Activated CD8-positive, alpha-beta memory T cell treated with anti-CD3 and anti-CD28 coated beads, Interleukin-2, amount 50 U/mL, for 24 hours (primary cell): ENCODE measurements around the gene E2F6.

Experiments
- DNase-seq: peaks from one replicate; pipeline ENCODE4 v3.0.0-alpha.2; 2020; ENCODE audit errors: extremely low read depth

The E2F6 gene

DNA sequence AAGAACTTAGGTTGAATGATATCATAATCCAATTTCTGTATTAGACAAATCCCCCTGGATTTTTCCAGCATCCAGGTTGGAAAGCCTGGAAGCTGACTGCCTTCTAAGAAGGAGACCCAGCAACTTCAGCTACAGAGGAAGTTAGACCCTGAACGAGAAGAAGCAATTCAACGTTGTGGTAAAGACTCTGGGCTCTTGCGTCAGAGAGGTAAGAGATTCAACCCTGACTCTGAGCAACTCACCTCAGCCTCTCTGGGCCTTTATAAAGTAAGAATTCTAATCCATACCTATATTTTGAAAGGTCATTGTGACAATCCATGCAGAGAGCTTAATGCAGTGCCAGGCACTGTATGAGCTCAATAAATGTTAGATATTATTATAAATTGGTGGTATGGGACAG lies 9.7 kb downstream of the E2F6 start:
- DNase-seq = no peak

DNA sequence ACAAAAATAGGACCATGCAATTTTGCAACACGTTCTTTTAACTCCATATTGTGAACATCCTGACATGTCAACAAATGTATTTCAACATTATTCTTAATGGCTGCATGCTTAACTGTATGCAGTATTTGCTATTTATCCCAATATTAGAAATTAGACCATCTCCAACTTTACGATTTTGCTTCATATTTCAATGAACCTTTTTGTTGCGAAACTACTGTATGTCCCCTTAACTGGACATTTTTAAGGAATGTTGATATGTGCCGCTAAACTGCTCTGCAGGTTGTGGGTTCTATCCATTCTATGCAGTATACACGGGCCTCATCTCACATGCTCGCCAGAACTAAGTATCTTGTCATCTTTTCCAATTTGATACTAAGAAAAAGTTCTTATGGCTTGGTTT lies 11.1 kb downstream of the E2F6 start:
- no peak for DNase-seq

DNA sequence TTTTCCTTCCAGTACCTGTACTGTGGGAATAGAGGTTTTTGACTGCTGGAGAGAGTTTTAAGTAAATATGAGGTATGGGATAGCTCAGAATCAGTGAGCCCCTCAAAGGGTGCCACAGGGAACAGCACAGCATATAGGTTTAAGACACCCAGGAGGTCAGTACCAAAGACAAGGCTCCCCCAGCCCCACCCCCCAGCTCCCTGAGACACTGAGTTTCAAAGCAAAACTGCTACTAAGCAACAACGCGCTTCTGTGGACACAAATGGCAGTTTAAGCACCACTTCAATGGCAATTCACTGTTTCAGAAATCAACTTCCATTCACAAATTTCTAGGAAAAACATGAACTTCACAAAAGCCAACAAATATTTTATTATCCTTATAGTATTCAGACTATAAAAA lies 15.2 kb downstream of the E2F6 start:
- no peak for DNase-seq

DNA sequence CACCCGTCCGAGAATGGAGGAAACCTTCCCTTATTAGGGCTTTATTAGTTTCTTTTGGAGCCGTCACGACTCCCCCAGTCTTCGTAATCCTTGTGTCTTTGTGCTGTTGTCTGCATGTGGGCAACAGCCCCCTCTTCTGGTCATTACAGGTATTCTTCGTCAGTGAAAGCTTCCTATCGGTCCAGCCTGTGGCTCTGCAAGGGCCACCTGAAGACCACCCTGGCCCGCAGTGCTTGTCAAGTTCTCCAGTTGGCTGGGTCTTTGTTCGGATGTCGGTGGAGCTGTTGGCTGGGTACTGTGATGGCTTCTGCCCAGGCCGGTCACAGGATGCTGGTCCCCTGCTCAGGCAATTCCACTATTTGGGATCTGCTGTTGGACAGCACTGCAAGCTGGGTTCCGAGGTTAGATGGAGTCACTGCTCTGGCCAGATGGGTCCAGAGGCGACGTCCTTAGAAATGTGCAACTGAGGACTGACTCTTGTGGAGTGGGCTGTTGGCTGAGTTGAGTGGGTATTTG lies 19.2 kb downstream of the E2F6 start:
- DNase-seq = no peak

DNA sequence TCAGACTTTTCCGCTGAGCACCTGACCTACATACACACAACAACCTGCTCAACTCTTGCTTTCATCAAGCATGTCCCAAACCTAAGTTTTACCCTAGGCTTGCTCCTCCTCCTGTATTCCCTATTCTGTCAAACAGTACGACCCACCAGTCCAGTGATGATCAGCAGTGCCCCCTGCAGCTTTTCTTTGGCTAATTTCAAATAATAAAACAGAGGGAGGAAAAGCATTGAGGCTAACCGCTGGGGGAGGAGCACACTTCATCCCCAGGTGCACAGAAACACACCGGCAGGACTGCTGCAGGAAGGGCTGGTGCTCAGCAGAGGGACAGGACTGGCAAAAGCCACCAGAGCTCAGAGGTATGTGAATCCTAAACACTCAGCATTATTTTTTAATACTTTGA lies 21.2 kb downstream of the E2F6 start:
- DNase-seq = no peak

DNA sequence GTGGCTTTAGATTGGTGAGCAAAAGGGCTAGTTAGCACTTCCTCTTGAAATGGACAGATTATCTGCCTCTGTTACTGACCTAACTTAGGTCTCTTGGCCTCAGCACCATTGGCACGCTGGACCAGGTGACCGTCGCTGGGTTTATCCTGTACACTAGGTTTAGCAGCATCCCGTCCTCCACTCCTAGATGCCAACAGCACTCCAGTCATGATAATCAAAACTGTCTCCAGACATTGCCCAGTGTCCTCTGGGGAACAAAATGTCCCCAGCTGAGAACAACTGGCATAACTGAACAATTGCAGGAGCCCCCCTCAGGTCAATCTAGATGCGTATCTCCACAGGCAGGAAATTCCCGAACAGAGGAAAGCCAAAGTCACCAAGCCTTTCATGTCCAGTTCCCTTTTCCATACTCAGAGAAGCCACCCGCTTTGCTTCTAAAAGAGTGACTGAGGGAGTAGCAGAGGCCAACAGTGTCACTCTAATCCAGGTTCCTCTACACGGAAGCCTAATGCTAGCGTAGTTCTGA lies 27.3 kb downstream of the E2F6 start:
- DNase-seq = no peak

DNA sequence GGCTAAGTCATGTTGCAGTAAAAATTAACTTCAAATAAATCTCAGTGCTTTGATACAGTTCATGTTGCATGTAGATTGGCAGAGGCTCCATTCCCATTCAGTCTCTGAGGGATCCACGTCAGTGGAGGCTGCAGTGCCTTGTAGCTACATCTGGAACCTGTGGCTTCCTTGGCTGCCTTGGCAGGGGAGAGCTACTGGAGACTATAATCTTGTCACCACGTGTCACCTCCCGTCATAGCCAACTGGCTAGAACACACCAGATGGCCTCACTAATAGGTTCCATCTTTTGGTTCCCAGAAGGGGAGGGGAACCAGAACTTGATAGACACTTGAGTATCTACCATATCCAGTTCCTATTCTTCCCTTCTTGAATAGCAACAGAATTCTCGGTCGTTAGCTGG lies 28.4 kb downstream of the E2F6 start:
- DNase-seq = no peak

DNA sequence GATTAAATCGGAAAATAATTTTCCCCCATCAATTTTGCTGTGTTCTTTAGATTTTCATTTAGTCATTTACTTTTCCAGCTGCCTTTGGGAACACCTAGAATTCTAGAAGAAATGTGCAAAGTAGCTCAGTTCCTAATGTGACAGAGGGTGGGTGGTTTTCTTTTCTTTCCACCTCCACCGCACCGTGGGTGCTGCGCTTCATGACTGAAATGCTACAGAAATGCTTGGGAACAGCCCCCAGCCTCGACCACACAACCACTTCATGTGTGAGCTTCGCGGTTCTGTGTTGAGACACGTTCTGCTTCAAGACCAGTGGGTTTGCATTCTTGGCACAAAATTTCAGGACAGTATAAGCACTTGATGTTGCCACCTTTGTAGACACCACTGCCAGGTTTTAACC lies 30.9 kb downstream of the E2F6 start:
- DNase-seq = no peak

DNA sequence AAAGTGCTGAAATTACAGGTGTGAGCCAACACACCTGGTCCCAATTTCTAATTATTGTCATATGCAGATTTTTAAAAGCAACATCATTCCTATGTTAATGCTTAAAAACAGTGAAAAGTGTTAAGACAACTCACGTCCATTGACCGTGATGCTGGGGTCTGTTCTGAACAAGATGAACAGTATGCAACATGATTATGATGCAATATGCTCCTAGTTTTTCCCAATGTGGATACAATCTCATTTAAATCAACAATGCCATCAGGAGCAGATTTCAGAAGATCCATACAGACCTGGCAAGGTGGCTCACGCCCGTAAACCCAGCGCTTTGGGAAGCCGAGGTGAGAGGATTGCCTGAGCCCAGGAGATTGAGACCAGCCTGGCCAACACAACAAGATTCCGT lies 31.5 kb downstream of the E2F6 start:
- no peak for DNase-seq

DNA sequence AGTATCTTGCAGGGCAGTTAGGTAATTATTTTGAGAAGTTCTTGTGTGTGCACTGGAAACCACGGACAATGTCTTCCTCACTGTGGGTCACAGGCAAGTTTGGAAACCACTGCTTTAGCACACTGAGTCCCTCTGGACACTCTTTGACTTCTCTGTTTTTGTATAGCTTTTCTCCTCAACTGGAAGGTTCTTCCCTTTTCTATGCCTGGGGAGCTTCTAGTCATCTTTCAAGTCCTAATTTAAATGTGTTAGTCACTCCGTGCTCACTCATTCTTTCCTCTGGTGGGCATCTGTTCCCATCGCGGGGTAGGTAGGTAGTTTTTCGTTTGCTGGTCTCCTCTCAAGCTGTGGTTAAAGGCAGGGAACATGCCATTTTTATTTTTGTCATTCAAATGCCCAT lies 32.1 kb downstream of the E2F6 start:
- DNase-seq = no peak

DNA sequence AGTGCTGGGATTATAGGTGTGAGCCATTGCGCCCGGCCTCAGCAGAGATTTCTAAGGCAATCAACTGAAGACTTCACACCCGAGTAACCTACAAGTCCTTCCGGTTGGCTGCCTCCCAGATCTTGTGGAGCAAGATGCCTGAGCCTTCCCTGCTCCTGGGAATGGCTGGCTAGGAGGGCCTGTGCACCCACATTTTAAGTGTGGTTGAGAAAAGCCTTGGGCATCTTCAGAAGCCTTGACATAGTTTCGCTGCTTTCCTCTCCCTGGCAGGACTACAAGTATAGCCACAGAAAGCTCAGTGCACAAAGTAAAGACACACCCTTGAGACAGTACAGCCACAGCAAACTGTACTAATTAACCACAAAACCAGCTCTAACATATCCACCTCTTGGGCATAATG lies 35.2 kb downstream of the E2F6 start:
- no peak for DNase-seq

DNA sequence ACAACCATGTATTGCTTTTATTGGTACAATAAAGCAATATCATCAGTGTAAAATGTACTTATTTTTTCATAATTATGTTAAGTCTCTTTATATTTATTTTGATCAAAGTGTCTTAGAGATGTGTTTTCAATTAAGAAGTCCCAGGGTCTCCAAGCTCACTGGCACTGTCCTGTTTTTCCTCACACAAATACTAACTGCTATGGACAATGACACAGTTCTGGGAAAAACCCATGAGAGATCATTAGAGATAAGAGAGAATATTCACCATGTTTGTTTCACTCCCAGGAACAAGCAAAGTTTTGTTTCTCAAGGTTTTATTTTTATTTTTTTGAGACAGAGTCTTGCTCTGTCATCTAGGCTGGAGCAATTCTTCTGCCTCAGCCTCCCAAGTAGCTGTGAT lies 38.7 kb downstream of the E2F6 start:
- no peak for DNase-seq

DNA sequence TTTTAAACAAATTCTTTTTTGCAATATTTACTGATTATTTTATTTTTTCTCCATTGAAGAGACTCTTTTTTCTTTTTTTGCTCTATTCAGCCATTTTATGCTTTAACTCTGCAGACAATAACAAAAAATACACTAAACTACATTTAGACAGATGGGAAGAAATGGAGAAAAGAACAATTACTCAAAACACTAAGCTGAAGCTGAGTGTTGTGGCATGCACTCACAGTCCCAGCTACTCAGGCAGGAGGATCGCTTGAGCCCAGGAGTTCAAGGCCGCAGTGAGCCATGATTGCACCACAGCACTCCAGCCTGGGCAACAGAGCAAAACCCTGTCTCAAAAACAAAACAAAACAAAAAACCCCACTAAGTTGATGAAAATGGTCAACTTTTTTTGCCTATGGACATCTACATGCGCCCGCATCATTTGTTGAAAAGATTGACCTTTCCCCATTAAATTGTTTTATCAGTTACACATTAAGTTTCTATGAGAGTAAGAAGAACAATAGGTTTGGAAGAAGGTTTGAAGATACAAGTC lies 43.0 kb downstream of the E2F6 start:
- DNase-seq = no peak

DNA sequence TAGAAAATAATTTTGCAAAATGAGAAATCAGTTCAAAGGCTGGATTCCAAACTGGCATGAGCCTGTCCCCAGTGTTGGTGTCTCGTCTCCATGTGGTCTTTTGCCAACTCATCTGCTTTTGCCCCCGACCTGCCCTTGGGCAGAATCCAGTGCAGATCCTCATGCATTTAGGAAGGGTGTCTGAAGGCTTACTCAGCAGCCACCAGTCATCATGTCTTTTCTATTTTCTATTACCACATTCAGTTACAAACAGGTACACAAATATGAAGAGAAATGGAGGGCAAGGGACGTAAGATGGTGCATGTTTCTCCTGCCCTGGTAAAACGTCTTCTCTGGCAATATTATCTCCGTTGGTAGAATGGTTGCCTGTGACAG lies 43.5 kb downstream of the E2F6 start:
- no peak for DNase-seq

DNA sequence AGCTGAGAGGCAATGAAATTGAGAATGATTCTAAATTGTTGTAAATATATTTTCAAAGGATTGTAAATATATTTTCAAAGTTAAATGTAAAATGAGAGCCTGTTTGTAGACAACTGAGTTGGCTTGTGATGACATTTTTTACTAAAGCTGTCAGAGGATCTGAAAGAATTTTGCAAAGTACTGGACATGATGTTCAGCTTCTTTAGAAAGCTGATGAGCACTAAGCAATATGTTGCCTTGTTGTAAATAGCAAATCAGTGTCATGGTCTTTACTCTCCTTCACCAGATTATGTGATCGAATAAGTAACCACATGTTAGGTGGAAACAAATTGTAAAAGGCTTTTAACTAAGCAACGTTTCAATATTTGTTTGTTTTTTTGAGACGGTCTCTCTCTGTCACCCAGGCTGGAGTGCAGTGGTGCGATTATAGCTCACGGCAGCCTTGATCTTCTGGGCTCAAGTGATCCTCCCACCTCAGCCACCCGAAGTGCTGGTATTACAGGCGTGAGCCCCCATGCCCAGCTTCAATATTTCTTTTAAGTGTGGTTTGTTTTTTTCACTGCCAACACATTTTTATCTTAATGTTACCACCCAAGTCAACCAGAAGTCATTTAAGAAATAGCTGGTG lies 44.0 kb downstream of the E2F6 start:
- no peak for DNase-seq

DNA sequence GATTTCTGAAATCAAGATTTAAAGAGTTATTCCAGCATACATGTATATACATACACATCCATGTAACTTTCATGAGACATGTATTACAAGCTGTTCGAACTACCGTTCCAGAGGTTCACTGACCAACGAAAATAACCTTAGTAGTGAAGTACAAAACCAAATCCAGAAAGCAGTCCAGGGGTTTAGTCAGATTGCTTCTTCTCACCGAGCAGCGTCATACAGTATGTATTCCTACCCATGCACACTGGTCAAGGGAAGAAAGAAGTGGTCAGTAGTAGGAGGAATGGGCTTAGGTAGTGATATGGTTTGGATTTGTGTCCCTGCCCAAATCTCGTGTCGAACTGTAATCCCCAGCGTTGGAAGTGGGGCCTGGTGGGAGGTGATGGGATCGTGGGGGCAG lies 45.3 kb downstream of the E2F6 start:
- no peak for DNase-seq

DNA sequence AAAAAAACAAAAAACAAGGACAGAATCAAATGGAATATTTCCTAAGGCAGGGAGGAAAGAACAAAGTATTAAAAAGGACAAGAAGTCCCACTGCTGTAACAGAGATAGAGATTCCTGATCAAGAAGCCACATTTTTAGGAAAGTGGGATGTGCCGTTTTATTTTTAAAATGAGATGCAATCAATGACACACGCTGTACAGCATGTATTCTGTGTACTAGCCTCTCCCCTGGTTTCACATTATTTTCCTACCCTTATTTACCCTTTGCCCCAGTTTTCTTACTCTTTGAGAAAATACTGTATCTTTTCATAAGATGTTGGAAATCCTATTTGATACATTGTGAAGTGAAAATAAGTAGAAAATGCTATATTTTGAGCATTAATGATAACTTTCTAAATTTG lies 45.8 kb downstream of the E2F6 start:
- no peak for DNase-seq

DNA sequence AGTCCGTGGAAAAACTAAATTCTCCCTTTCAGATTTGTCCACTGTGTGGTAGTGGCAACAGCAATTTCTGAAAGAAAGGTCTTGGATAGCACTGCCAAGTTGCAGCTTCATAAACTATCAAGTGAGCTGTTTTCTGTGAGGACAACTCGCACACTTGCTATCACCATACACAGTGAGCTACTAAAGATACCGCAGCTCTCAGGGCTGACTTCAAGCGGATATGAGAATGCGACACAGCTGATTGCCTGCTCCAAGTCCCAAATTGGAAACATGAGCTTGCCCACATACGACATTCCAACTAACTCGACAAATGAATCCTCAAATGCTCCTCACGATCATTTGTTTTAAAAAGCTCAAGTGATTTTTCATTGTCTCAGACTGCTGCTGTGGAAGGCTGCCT lies 46.2 kb downstream of the E2F6 start:
- DNase-seq = no peak

DNA sequence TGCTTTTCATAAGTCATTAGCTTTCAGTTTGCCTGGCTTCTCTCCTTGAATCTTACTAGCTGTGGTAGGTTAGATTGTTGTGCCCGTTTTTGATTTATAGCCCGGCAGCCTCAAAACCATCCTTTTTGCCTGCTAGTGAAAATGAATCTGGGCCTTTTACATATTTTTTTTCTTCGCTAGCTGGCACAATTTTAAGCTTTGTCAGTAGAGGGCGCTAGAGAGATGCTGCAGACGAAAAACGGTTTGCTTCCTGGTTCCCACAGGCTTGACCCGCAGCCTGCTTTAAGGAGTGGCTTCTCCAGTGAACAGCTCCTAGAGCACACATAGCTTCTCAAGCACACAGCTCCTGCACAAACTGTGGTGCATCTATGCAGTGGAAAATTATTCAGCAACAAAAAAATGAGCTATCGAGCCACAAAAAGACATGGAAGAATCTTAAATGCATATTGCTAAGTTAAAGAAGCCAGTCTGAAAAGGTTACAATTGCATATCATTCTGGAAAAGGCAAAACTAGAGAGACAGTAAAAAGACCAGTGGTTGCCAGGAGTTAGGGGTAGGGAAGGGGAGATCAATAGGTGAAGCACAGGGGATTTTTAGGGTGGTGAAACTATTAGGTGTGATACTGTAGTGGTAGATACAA lies 47.9 kb downstream of the E2F6 start:
- DNase-seq = no peak

DNA sequence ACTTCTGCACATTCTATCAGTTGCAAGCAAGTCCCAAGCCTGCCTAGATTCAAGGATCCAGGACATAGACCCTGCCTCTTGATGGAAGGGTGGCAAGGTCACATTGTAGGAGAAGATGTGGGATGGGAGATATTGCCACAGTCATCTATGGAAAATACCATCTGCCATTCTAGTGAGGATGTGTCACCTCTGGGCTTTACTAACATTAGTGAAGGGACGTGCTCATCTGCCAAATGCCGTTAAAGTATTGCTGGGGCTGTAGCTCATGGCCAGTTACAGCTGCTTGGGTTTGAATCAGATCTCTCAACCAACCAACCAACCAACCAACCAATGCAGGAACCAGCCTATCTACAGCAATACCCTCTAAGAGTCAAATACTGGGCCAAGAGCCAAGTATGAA lies 49.0 kb downstream of the E2F6 start:
- no peak for DNase-seq

DNA sequence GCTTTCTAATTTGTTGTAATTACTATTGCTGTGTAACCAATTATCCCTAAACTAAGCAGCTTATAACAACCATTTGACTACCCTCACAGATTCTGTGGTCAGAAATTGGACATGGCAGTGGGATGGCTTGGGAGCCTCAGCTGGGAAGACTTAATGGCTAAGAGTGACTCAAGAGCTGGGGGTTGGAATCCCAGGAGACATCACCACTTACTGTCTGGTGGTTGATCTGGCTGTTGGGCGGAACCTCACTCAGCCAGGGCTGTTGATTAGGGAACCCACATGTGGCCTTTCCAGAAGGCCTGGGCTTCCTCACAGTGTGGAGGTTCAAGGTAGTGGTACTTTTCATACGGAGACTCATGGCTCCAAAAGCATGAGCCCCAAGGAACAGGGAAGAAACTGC lies 49.8 kb downstream of the E2F6 start:
- no peak for DNase-seq

DNA sequence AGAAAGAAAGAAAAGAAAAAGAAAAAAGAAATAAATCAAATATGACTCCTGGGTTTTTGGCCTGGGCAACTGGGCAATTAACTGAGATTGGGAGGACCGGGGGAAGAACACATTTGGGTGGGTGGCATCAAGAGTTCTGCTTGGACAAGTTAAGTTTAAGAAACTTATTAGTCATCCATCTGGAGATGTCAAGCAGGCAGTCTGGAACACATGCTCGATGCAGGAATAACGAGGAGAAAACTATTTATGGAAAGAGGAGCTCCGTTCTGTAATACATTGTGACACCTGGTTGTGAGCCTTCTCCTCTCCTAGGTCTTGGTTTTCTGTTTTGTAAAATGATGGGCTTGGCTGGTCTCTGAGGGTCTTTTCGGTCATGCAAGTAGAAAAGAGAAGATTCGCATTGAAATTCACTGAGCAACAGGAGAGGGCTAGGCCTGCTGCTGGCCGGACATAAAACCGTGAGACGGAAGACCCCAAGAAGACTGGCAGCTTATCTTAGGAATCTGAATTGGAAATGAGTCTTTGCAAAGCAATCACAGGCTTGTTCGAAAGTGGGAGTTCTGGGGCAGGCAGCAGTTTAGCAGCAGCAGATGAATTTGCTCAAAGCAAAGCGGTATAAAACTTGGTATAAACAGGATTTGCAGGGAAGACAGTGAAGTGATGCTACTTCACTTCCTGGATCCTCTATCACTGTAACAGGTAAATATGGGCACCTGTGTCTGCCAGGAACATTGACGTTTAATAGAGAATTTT lies 51.4 kb downstream of the E2F6 start:
- no peak for DNase-seq

DNA sequence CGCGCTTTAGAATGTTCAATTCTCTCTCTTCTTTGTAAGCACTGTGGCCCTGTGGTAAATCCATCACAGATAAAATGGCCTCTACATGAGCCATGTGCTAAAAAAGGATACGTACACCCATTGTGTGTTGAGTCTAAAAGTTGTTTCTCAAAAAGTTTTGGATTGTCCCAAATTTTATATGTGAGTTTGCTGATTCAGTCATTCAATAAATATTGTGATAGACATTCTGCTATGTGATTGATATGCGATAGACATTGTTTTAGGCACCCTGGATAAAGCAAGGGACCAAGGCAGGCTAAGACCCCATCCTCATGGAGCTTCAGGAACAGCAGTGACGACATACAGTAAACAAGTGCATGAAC lies 53.5 kb downstream of the E2F6 start:
- DNase-seq = no peak
